GM11168 (cell line): Measurements from ENCODE around the gene TMCO2.
"Not testable (repeated sequence)": the region's sequence is repeated elsewhere in the genome, so short reads cannot be mapped to it uniquely, and the experiment has no call there.

ENCODE experiments used
- in situ Hi-C: fragments of 300-500 bp; cut with MboI; formaldehyde crosslinking; loops from one replicate; pipeline ENCODE4 v1.12.0; 2022; ENCODE audit warnings: low sequenced_read_pairs; ENCODE audit not compliant: unreplicated experiment

TMCO2 gene

GRCh38 chr1:40247655-40248054, at the start of gene TMCO2:
Gene TMCO2, plus strand, starts transcription at chr1:40247937. Its CDS starts 57 bp downstream, at chr1:40247994.
- in situ Hi-C loops, result no loop called here

DNA sequence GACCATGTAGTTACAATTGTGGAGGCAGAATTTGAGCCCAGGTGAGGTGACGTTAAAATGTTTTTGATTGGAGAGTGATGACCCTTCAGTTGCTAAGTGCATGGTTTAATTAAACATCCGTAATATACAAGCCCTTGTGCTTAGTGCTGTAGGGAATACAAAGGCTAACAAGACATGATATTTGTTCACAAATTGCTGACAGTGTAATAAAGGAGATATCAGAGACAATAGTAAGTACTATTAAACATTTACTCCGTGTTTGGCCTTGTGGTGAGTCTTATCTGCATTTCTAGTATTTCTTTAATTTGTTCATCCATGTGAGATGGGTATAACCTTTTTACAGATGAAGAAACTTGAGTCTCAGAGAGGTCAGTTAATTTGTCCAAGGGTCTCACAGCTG, 48.6 kb upstream of the TMCO2 start:
- in situ Hi-C loops, result no loop called here

DNA sequence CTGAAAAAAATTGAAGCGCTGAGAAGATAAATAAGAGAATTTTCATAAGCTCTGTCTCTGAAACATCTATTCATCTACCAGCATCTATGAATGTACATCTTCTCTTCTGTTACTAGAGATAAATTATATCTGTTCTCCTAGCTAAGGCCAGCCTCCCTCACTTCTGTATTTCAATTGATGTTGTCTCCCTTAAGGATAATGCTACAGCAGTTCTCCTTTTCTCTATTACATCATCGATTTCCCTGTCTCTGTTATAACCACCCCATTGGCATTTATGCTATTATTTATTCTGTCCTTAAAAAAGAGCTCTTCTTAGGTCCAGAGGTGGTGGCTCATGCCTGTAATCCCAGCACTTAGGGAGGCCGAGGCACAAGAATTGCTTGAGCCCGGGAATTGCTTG, 42.9 kb upstream of the TMCO2 start:
- in situ Hi-C loops, result no loop called here

GRCh38 chr1:40210511-40211204, 37.1 kb upstream of the TMCO2 start:
- in situ Hi-C loops, result no loop called here

DNA sequence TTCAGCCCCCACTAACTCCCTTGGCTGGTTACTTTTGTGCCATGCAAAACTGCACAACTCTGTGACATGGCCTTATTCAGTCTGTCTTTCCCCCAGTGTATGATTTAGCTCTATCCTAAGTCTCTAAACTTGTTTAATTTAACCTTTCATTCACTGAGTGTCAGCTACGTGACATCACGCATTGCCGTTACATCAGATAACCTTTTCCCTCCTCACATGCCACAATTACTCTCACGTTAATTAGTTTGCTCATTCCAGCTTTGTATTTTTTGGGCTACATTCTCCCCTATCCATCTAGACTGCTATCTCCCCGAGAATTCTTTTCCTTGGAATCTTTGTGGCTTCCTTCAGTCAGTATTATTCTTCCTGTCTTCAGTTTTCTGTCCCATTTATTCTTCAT, 29.4 kb upstream of the TMCO2 start:
- in situ Hi-C loops, result no loop called here

- in situ Hi-C loops, result not testable (repeated sequence)
Measured at GRCh38 chr1:40221471-40221905, 26.2 kb upstream of the TMCO2 start.

DNA sequence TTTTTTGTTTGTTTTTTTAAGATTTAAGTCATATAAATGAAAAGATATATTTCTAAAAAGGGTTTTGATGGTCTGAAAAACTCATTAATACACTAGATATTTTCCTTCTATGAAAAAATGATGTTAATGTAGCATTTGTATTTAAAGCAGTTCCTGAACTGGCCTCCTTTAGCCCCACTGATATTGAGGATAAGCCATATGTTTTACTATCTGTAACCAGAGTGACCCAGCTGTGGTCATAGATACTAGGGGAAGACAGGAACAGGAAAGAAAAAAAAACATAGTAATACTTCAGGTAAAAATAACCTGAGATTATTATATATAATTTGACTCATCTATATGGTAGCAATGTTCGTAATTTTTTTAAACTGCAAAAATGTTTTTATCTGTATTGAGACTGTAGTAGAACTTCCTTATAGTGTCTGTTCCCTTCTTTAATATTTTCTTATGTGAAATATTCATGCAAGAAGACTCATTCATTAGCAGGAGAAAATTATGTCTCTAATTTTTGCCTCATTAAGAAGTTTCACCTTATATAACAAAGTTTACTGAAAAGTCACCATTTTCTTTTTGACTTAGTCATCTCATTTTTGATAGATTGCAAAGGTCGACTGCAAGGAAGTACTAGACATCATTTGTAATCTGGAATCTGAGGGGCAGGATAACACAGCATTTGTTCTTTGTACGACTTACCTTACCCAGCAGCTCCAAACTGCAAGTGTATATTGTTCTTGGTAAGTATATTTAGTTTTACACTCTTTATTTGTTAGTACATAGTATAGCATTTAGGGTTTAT, 25.6 kb upstream of the TMCO2 start:
- in situ Hi-C loops, result no loop called here

GRCh38 chr1:40224040-40224439, 23.7 kb upstream of the TMCO2 start:
- in situ Hi-C loops, result no loop called here

DNA sequence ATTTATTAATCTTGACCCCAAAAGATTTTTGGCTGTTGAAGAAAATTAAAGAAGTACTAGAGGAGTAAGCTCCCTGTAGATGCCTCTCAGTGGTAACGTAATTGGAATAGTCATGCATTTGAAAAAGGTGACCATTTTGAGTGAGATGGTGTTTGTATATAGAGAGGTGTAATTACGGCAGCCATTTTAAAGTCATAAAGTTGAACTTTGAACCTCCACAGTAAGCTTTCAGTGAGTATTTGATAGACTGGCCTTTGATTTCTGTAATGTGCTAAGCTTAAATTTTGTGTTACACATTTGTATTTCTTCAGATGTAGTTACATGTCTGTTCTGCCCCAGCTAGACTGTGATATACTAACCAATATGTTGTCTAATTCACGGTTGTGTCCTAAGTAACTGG, 21.5 kb upstream of the TMCO2 start:
- in situ Hi-C loops, result no loop called here

DNA sequence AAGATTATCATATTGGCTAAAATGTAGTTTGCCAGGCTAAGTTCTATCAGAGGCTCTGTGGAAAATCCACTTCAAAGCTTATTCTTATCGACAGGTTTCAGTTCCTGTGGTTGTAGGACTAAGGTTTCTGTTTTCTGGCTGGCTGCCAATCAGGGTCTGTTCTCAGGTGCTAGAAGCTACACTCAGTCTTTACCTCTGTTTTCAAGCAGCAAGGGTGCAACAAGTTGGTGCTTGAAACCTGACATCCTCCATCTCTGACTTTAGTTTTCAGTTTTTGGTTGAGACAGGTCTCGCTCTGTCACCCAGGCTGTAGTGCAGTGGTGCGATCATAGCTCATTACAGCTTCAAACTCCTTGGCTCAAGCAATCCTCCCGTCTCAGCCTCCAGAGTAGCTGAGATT, 15.3 kb upstream of the TMCO2 start:
- in situ Hi-C loops, result no loop called here

DNA sequence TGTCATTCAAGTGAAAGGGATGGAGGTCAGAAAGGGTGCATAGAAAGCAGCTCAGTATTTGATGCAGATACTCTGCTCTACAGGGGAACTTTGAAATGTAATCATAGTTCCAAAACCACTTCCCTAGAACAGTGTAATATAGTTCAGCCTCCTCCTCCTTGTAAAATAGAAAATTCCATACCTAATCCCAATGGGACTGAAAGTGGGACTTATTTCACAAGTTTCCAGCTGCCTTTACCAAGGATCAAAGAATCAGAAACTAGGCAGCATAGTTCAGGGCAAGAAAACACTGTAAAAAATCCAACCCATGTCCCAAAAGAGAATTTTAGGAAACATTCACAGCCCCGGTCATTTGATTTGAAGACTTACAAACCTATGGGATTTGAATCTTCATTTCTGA, 8.1 kb upstream of the TMCO2 start:
- in situ Hi-C loops, result no loop called here

DNA sequence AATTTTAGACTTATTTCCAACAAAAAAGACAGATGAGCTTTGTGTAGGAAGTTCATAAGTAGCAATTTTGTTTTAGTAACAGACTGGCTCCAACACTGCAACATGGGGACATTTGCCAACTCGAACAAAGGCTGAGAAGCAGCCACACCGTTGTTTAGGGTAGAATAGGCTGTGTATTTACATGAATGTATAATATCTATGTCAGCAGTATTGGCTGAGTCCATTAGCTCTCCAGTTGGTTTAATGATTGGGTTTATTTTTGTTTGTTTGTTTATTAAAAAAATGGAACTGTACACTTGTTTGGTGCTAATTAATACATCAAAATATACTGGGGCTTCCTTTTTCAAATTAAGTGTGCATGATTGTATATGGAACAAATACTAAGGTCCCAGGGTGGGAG, 7.3 kb upstream of the TMCO2 start:
- in situ Hi-C loops, result no loop called here

DNA sequence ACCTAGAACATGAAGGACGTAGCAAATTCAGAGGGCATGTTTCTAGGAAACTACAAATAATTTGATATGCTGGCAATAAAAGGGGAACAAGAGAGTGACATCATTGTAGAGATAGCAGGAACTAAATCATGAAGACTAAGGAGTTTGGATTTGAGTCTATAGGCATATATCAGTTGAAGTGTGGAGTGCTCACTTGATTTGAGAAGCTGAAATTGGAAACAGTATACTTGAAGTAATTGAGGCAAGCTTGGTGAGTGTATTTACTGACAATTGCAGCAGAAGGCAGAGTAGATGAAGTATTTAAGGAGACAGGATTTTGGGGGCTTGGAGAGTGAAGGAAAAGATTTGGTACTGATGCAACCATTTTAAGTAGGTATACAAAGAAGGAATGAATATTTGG, 6.4 kb upstream of the TMCO2 start:
- in situ Hi-C loops, result no loop called here

DNA sequence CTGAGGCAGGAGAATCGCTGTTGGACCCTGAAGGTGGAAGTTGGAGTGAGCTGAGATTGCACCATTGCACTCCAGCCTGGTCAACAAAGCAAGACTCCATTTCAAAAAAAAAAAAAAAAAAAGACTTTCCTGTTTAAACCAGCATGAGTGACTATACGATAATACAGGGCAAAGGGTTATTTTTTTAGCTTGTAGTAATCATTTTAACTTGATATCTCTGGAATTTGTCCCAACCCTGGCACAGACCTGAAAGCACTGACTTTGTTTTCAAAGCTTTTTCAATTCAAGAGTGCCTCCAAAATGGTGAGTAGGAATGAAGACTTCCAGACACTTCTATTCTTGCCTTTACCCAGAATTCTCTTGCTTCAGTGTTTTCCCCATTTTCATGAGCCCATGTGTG, 4.4 kb upstream of the TMCO2 start:
- in situ Hi-C loops, result no loop called here

DNA sequence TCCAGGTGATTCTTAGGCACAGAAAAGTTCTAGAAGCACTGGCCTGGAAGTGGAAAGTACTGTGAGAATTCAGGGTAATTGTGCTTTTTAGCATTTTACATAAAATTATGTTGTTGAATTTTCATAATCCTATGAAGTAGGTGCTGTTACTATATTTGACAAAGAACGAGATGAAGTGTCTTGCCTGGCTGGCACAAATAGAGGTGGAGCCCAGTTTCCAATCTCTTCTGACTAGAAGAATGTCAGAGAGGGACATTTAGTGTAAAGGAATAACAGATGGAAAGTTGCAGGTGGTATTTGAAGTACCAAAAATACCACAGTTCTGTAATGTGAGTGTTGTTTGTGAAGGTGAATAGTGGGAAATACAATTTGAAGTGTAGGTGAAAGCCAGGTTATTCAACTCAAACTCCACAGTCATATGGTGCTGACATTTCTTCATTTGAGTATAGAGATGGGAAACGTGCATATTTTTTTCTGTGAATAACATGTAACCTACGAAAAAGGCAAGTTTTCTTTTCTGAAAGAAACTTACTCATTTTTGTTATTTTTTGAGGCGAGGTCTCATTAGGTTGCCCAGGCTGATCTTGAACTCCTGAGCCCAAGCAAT, 3.5 kb upstream of the TMCO2 start:
- in situ Hi-C loops, result no loop called here

DNA sequence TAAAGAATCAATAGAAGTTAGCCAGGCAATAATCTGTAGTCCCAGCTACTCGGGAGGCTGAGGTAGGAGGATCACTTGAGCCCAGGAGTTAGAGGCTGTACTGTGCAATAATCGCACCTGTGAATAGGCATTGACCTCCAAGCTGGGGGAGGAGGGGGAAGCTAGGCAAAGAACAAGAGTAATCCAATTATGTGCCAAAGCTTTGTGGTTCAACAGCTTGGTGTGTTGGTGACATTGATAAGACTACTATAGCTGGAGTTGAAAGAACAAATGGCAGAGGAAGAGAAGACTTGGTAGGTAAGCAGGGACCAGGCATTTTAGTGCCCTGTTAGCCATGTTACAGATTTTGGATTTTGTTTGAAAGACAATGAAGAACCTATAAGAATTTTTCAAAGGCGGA, 2.1 kb upstream of the TMCO2 start:
- in situ Hi-C loops, result no loop called here

DNA sequence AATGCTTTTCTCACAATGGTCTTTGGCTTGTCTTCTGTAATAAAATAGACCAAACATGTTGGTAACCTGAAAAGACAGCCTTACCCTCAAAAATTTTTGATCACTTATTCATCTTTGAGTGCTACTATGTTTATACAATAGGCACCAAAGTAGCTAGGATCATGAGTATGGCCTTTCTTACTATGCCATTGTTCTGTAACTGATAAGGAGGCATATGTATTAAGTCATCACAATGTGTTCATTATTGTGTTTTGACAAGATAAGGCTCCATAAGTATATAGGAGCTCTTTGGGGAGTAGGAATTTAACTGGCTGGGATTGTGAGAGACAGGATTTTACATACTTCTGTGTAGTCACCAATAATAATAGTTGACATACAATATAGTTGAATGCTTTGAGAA, 675 bp downstream of the TMCO2 start:
- in situ Hi-C loops, result no loop called here

GRCh38 chr1:40251456-40251855, 3.7 kb downstream of the TMCO2 start:
- in situ Hi-C loops, result loop anchor here (10.0 kb wide), 1 partner anchor 87 kb away; the partner anchor contains the start of gene RLF

GRCh38 chr1:40252601-40253000, 4.9 kb downstream of the TMCO2 start:
- in situ Hi-C loops, result loop anchor here (10.0 kb wide), 1 partner anchor 88 kb away; the partner anchor contains the start of gene RLF

DNA sequence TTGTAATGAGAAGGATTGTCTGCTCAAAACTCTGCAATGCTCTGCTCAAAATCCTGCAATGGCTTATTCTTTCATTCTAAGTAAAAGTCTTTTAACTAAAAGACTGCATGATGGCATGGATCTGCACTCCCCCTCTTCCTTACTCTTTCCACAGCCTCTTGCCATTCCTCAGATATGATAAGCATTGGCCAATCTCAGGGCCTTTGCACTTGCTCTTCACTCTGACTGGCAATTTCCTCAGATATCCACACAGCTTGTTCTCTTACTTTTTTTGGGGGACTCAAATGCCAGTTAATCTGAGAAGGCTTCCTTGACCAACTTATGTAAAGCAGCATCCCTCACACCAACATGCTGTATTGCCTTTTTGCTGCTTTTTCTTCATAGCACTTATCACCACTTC, 7.5 kb downstream of the TMCO2 start:
- in situ Hi-C loops, result loop anchor here (10.0 kb wide), 1 partner anchor 90 kb away; the partner anchor contains the start of gene RLF
